ENCODE results near the gene MAPK8IP2.

DNA sequence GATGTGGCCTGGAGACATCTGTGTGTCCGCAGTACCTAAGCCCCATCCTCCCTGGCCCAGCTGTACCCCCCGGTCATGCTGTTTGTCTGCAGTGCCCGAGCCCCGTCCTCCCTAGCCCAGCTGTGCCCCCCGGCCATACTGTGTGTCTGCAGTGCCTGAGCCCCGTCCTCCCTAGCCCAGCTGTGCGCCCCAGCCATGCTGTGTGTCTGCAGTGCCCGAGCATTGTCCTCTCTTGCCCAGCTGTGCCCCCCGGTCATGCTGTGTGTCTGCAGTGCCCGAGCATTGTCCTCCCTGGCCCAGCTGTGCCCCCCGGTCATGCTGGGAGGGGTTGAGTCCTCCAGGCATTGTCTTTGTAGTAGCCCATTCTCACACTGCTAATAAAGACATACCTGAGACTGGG lies 35.0 kb downstream of the MAPK8IP2 start:
- TF ChIP-seq, protein P1, sequence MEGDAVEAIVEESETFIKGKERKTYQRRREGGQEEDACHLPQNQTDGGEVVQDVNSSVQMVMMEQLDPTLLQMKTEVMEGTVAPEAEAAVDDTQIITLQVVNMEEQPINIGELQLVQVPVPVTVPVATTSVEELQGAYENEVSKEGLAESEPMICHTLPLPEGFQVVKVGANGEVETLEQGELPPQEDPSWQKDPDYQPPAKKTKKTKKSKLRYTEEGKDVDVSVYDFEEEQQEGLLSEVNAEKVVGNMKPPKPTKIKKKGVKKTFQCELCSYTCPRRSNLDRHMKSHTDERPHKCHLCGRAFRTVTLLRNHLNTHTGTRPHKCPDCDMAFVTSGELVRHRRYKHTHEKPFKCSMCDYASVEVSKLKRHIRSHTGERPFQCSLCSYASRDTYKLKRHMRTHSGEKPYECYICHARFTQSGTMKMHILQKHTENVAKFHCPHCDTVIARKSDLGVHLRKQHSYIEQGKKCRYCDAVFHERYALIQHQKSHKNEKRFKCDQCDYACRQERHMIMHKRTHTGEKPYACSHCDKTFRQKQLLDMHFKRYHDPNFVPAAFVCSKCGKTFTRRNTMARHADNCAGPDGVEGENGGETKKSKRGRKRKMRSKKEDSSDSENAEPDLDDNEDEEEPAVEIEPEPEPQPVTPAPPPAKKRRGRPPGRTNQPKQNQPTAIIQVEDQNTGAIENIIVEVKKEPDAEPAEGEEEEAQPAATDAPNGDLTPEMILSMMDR (IDR thresholded peaks at IDR 0.05; ENCODE audit: borderline replicate concordance, extremely low read depth, low read length, poor library complexity, severe bottlenecking), result no peak
- TF ChIP-seq EZH2 (IDR thresholded peaks at IDR 0.05; ENCODE audit: borderline replicate concordance, low read depth, low read length, severe bottlenecking), result no peak

All from DND-41 (cell line).